ENCODE data around the gene OGT. TPM values are rescaled to one million over a fixed set of nuclear protein-coding genes. Genes with fewer than 3 reads are reported as not detected.
"Not testable (repeated sequence)": the region's sequence is repeated elsewhere in the genome, so short reads cannot be mapped to it uniquely, and the experiment has no call there.

Gene OGT
- polyA plus RNA-seq, 3 donors: 11.7 to 310 (median 14.0) TPM

- no peaks in the 10 kb centered on the region for H3K9me3 ChIP-seq (replicated peaks in 1 of 2; ENCODE audit: control insufficient read depth in 1 of 2, insufficient read depth in 1 of 2, low read length in 2 of 2)
- H2AFZ ChIP-seq (ENCODE audit: insufficient read depth, low read depth, low read length, poor library complexity, severe bottlenecking): no peak overlapping the region
- WGBS (ENCODE audit: insufficient coverage): no CpG with 5 or more reads among the region's 2 CpGs
- Mint-ChIP-seq H3K4me1 (peaks cover 12% of the 10 kb centered on the region), H3K36me3 (no peaks in the 10 kb centered on the region), H3K27me3 (ENCODE audit: low read depth in 3 of 3) (peaks cover 0 to 6% (median 0%) of the 10 kb centered on the region in 3 donors), H3K9me3 (peaks cover 0 to 12% (median 3%) of the 10 kb centered on the region in 7 donors), H3K4me3 (no peak overlapping the region), H3K27ac (peak overlapping the region in 2 of 7 donors; percentile 24 to 37)
- no peak overlapping the region for H3K27ac ChIP-seq (ENCODE audit: low read depth in 1 of 2, low read length in 2 of 2)
- no peaks in the 10 kb centered on the region for H3K79me2 ChIP-seq (ENCODE audit: insufficient read depth, low read length)
- no peak overlapping the region for H3K9ac ChIP-seq (ENCODE audit: insufficient read depth, low read length, poor library complexity, severe bottlenecking)
- no peaks in the 10 kb centered on the region for H3K27me3 ChIP-seq (ENCODE audit: control insufficient read depth in 2 of 2, insufficient read depth in 2 of 2, low read length in 2 of 2)
- H3K4me1 ChIP-seq (ENCODE audit: control insufficient read depth in 1 of 2, insufficient read depth in 2 of 2, low read length in 2 of 2): peaks cover 5 to 12% of the 10 kb centered on the region in 2 donors
- H4K20me1 ChIP-seq (ENCODE audit: insufficient read depth, low read length): no peaks in the 10 kb centered on the region
- TF ChIP-seq, protein P1, sequence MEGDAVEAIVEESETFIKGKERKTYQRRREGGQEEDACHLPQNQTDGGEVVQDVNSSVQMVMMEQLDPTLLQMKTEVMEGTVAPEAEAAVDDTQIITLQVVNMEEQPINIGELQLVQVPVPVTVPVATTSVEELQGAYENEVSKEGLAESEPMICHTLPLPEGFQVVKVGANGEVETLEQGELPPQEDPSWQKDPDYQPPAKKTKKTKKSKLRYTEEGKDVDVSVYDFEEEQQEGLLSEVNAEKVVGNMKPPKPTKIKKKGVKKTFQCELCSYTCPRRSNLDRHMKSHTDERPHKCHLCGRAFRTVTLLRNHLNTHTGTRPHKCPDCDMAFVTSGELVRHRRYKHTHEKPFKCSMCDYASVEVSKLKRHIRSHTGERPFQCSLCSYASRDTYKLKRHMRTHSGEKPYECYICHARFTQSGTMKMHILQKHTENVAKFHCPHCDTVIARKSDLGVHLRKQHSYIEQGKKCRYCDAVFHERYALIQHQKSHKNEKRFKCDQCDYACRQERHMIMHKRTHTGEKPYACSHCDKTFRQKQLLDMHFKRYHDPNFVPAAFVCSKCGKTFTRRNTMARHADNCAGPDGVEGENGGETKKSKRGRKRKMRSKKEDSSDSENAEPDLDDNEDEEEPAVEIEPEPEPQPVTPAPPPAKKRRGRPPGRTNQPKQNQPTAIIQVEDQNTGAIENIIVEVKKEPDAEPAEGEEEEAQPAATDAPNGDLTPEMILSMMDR (IDR thresholded peaks at IDR 0.05): no peak
- H3K36me3 ChIP-seq (replicated peaks in 1 of 2; ENCODE audit: control insufficient read depth in 1 of 2, insufficient read depth in 2 of 2, low read length in 2 of 2): no peaks in the 10 kb centered on the region
- H3K4me2 ChIP-seq (replicated peaks; ENCODE audit: extremely low read depth, low read length, poor library complexity, severe bottlenecking): no peak overlapping the region
- peak in 1 of 3 donors; percentile 12 for DNase-seq
- no peak overlapping the region for H3K4me3 ChIP-seq (replicated peaks in 1 of 3; ENCODE audit: low read depth in 2 of 3, low read length in 3 of 3)
- intact Hi-C loops (cut with micrococcal nuclease): no loop called here
Measured at GRCh38 chrX:71510161-71510560, 22.7 kb upstream of the OGT start.

DNA sequence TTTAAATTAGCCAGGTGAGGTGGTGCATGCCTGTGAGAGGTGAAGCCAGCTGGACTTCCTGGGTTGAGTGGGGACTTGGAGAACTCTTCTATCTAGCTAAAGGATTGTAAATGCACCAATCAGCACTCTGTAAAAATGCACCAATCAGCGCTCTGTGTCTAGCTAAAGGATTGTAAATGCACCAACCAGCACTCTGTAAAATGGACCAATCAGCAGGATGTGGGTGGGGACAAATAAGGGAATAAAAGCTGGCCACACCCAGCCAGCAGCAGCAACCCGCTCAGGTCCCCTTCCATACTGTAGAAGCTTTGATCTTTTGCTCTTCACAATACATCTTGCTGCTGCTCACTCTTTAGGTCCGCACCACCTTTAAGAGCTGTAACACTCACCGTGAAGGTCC is 19.2 kb upstream of the OGT start:
- H2AFZ ChIP-seq (ENCODE audit: insufficient read depth, low read depth, low read length, poor library complexity, severe bottlenecking); H3K27me3 Mint-ChIP-seq (ENCODE audit: low read depth in 3 of 3); H3K36me3 ChIP-seq (replicated peaks in 1 of 2; ENCODE audit: control insufficient read depth in 1 of 2, insufficient read depth in 2 of 2, low read length in 2 of 2); H3K79me2 ChIP-seq (ENCODE audit: insufficient read depth, low read length); H3K27ac ChIP-seq (ENCODE audit: low read depth in 1 of 2, low read length in 2 of 2); H3K27me3 ChIP-seq (ENCODE audit: control insufficient read depth in 2 of 2, insufficient read depth in 2 of 2, low read length in 2 of 2); H3K9me3 Mint-ChIP-seq; H3K4me3 Mint-ChIP-seq; H3K27ac Mint-ChIP-seq; DNase-seq; H3K4me2 ChIP-seq (replicated peaks; ENCODE audit: extremely low read depth, low read length, poor library complexity, severe bottlenecking); H4K20me1 ChIP-seq (ENCODE audit: insufficient read depth, low read length); intact Hi-C loops (cut with micrococcal nuclease); H3K9ac ChIP-seq (ENCODE audit: insufficient read depth, low read length, poor library complexity, severe bottlenecking); H3K36me3 Mint-ChIP-seq; H3K9me3 ChIP-seq (replicated peaks in 1 of 2; ENCODE audit: control insufficient read depth in 1 of 2, insufficient read depth in 1 of 2, low read length in 2 of 2); H3K4me3 ChIP-seq (replicated peaks in 1 of 3; ENCODE audit: low read depth in 2 of 3, low read length in 3 of 3): not testable (repeated sequence)
- H3K4me1 ChIP-seq (ENCODE audit: control insufficient read depth in 1 of 2, insufficient read depth in 2 of 2, low read length in 2 of 2): peaks cover 6 to 15% of the 10 kb centered on the region in 2 donors
- no CpG with 5 or more reads among the region's 4 CpGs for WGBS (ENCODE audit: insufficient coverage)
- peaks cover 13% of the 10 kb centered on the region for H3K4me1 Mint-ChIP-seq
